Chondrocyte (in vitro differentiated cells): ENCODE measurements around the gene NXPH3. TPM values are rescaled to one million over a fixed set of nuclear protein-coding genes. Genes with fewer than 3 reads are reported as not detected.

Experiments used
- DNase-seq: peaks from one replicate; pipeline ENCODE4 v3.0.0; 2021; ENCODE audit warnings: mixed read lengths, low spot score
- H3K27ac Mint-ChIP-seq: one replicate; pipeline ENCODE4 v1.8.0; 2021; ENCODE audit warnings: mild to moderate bottlenecking, moderate library complexity, mixed read lengths; ENCODE audit not compliant: unreplicated experiment
- H3K27me3 Mint-ChIP-seq: 2 replicates; pipeline ENCODE4 v1.8.0; 2021; ENCODE audit warnings: low read depth, mixed read lengths
- H3K36me3 Mint-ChIP-seq: 2 replicates; pipeline ENCODE4 v1.8.0; 2021; ENCODE audit warnings: low read depth, mixed read lengths
- H3K4me1 Mint-ChIP-seq: 2 replicates; pipeline ENCODE4 v1.8.0; 2021; ENCODE audit warnings: low read depth, mild to moderate bottlenecking, mixed read lengths
- H3K4me3 Mint-ChIP-seq: one replicate; pipeline ENCODE4 v1.8.0; 2021; ENCODE audit warnings: mild to moderate bottlenecking, moderate library complexity, mixed read lengths; ENCODE audit not compliant: unreplicated experiment
- H3K9me3 Mint-ChIP-seq: 2 replicates; pipeline ENCODE4 v1.8.0; 2021; ENCODE audit warnings: low read depth, mixed read lengths
- CTCF ChIP-seq: fragments of 200-600 bp; sonication (generic); IDR thresholded peaks from 2 replicates; pipeline ENCODE4 v1.5.0; 2021; ENCODE audit warnings: antibody characterized with exemption, mild to moderate bottlenecking, moderate library complexity
- total RNA-seq: library from RNA; stranded (reverse); gene quantifications from 3 replicates; pipeline ENCODE4 v1.2.1, GENCODE V29; 2021

Gene NXPH3
- total RNA-seq, 1 donor from 2014 or later, result 4.5 TPM

DNA sequence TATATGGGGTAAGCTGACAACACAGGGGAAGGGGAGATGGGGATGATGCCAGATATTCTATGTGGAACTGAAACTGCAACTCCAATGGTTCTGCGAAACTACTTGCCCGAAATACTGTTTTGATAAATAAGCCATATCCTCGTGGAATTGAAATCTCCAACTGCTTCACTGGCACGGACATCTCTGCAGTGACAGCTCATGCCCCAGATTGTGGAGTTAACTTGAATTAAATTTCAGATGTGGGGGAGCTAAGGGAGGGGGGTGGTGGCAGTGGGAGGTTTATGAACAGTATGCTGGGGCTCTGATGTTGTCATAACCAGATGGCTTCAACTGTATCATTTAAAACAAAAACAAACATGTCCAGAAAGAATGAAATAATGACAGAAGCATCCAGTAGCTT lies 21.8 kb downstream of the NXPH3 start:
- H3K9me3 Mint-ChIP-seq, result no peaks in the 10 kb centered on the region
- H3K4me3 Mint-ChIP-seq, result no peak overlapping the region
- H3K36me3 Mint-ChIP-seq, result peaks cover 50% of the 10 kb centered on the region
- H3K27me3 Mint-ChIP-seq, result no peaks in the 10 kb centered on the region
- no peak overlapping the region for H3K27ac Mint-ChIP-seq
- no peak for DNase-seq
- no peak for TF ChIP-seq CTCF
- H3K4me1 Mint-ChIP-seq, result peaks cover 3% of the 10 kb centered on the region

DNA sequence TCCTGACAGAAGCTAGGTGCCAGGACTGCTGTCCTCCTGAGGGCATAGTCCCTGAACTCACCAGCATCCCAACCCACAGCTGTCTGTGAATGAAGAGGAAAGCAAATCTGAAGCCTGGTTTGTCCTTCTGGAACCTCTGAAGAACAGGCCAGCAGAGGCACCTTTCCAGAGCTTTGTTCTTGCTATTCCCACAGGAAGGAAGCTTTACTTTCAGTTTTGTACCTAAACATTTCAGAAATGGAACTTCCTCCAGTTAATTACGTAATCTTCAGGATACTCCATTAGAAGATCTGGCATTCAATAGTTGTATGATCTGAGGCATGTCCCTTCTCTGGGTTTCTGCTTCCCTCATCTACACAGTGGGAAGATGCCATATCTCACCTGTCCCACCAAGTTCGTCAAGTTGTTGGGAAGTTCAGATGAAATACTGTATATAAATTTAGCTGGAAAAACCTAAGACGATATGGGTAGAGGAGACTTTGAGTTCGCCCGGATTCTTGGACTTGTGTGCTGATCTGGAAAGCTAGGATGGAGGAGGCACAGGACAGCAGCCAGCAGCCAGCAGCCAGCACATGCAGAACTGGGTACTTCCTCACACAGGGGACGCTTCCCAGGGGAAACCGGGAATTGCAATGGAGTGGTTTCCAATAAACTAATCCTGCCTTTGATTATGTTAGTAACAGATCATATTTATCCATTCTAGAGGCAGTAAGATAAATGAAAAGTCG lies 22.4 kb downstream of the NXPH3 start:
- H3K4me1 Mint-ChIP-seq, result peaks cover 3% of the 10 kb centered on the region
- no peaks in the 10 kb centered on the region for H3K9me3 Mint-ChIP-seq
- no peak overlapping the region for H3K27ac Mint-ChIP-seq
- TF ChIP-seq CTCF, result no peak
- no peak overlapping the region for H3K4me3 Mint-ChIP-seq
- no peak for DNase-seq
- no peaks in the 10 kb centered on the region for H3K27me3 Mint-ChIP-seq
- H3K36me3 Mint-ChIP-seq, result peaks cover 48% of the 10 kb centered on the region

GRCh38 chr17:49598918-49599317 lies 23.2 kb downstream of the NXPH3 start:
- no peak overlapping the region for H3K4me3 Mint-ChIP-seq
- no peaks in the 10 kb centered on the region for H3K27me3 Mint-ChIP-seq
- no peak overlapping the region for H3K27ac Mint-ChIP-seq
- no peak for DNase-seq
- H3K36me3 Mint-ChIP-seq, result peaks cover 48% of the 10 kb centered on the region
- H3K4me1 Mint-ChIP-seq, result peaks cover 5% of the 10 kb centered on the region
- TF ChIP-seq CTCF, result no peak
- H3K9me3 Mint-ChIP-seq, result no peaks in the 10 kb centered on the region

DNA sequence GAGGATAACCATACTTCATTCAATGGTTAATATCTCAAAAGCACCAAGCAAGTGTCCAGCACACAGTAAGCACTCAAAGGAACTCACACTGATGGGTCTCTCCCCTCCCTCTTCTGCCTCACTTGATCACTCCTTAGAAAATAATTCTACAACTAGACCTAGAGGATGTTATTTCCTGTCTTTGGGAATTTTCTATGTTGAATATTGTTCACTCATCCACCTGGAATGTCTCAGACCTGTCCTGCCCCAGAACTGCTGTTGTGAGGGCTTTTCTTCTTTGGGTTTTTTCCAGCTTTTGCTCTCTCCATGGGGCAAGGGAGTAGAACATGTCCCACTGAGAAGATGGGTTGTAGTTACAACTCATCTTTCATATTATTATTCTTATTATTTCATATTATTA lies 25.3 kb downstream of the NXPH3 start:
- no peak for TF ChIP-seq CTCF
- no peak for DNase-seq
- peaks cover 46% of the 10 kb centered on the region for H3K36me3 Mint-ChIP-seq
- no peak overlapping the region for H3K27ac Mint-ChIP-seq
- no peak overlapping the region for H3K4me3 Mint-ChIP-seq
- H3K9me3 Mint-ChIP-seq, result no peaks in the 10 kb centered on the region
- H3K27me3 Mint-ChIP-seq, result no peaks in the 10 kb centered on the region
- peaks cover 5% of the 10 kb centered on the region for H3K4me1 Mint-ChIP-seq

DNA sequence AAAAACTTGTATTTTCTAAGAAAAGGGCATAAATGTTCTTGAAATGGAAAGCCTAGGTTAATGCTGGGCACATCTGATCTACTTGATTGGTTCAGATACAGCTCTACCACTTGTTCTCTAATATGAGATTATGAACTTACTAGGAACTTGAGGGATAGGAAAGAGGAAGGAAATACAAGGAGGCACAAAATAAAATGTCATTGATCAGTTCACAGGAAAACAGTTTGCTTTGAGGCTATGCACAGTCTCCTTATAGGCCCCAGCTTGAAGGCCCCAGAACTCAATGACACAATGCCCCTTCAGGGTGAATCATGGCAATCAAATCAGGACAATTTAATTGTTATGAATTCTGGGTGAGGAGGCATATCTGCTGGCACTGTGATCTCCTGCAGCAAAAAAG lies 27.1 kb downstream of the NXPH3 start:
- Mint-ChIP-seq H3K4me3 (no peak overlapping the region), H3K36me3 (peaks cover 38% of the 10 kb centered on the region), H3K9me3 (no peaks in the 10 kb centered on the region), H3K4me1 (peaks cover 5% of the 10 kb centered on the region), H3K27ac (no peak overlapping the region), H3K27me3 (no peaks in the 10 kb centered on the region)
- DNase-seq, result no peak
- TF ChIP-seq CTCF, result no peak
